ENCODE measurements around the gene HOXA6. TPM values are rescaled to one million over a fixed set of nuclear protein-coding genes. Genes with fewer than 3 reads are reported as not detected.

HOXA6 gene
- total RNA-seq, 1 donor from 2014 or later = not detected

GRCh38 chr7:27165996-27166530 is 18.5 kb upstream of the HOXA6 start:
- H3K4me1 Mint-ChIP-seq (ENCODE audit: unreplicated experiment) = peaks cover 38% of the 10 kb centered on the region
- no peak overlapping the region for H3K4me3 Mint-ChIP-seq (ENCODE audit: unreplicated experiment)
- H3K9me3 Mint-ChIP-seq (ENCODE audit: unreplicated experiment) = no peaks in the 10 kb centered on the region
- H3K27ac Mint-ChIP-seq (ENCODE audit: unreplicated experiment) = no peak overlapping the region
- H3K36me3 Mint-ChIP-seq (ENCODE audit: low read depth, unreplicated experiment) = peaks cover 4% of the 10 kb centered on the region
- DNase-seq (ENCODE audit: low spot score) = no peak
- H3K27me3 Mint-ChIP-seq (ENCODE audit: unreplicated experiment) = peaks cover 31% of the 10 kb centered on the region
- TF ChIP-seq CTCF (IDR thresholded peaks at IDR 0.05; ENCODE audit: unreplicated experiment) = no peak

GRCh38 chr7:27165089-27165995 is 17.8 kb upstream of the HOXA6 start, which contains the start of gene HOXA9:
TSS of gene HOXA9 (minus strand) at chr7:27165537. CDS start at chr7:27165457, 80 bp downstream.
- H3K36me3 Mint-ChIP-seq (ENCODE audit: low read depth, unreplicated experiment) = peaks cover 4% of the 10 kb centered on the region
- no peak for DNase-seq (ENCODE audit: low spot score)
- peaks cover 33% of the 10 kb centered on the region for H3K27me3 Mint-ChIP-seq (ENCODE audit: unreplicated experiment)
- H3K9me3 Mint-ChIP-seq (ENCODE audit: unreplicated experiment) = no peaks in the 10 kb centered on the region
- TF ChIP-seq CTCF (IDR thresholded peaks at IDR 0.05; ENCODE audit: unreplicated experiment) = no peak
- H3K4me1 Mint-ChIP-seq (ENCODE audit: unreplicated experiment) = peaks cover 34% of the 10 kb centered on the region
- H3K27ac Mint-ChIP-seq (ENCODE audit: unreplicated experiment) = no peak within 1 kb of the TSS
- peak within 1 kb of the TSS; percentile 77 for H3K4me3 Mint-ChIP-seq (ENCODE audit: unreplicated experiment)

- peaks cover 4% of the 10 kb centered on the region for H3K36me3 Mint-ChIP-seq (ENCODE audit: low read depth, unreplicated experiment)
- no peaks in the 10 kb centered on the region for H3K9me3 Mint-ChIP-seq (ENCODE audit: unreplicated experiment)
- no peak overlapping the region for H3K4me3 Mint-ChIP-seq (ENCODE audit: unreplicated experiment)
- peaks cover 33% of the 10 kb centered on the region for H3K27me3 Mint-ChIP-seq (ENCODE audit: unreplicated experiment)
- peak; percentile 60 for DNase-seq (ENCODE audit: low spot score)
- H3K4me1 Mint-ChIP-seq (ENCODE audit: unreplicated experiment) = peaks cover 31% of the 10 kb centered on the region
- H3K27ac Mint-ChIP-seq (ENCODE audit: unreplicated experiment) = no peak overlapping the region
- no peak for TF ChIP-seq CTCF (IDR thresholded peaks at IDR 0.05; ENCODE audit: unreplicated experiment)
Measured at GRCh38 chr7:27164367-27165088, 17.0 kb upstream of the HOXA6 start.

- no peak overlapping the region for H3K4me3 Mint-ChIP-seq (ENCODE audit: unreplicated experiment)
- peaks cover 4% of the 10 kb centered on the region for H3K36me3 Mint-ChIP-seq (ENCODE audit: low read depth, unreplicated experiment)
- H3K9me3 Mint-ChIP-seq (ENCODE audit: unreplicated experiment) = no peaks in the 10 kb centered on the region
- H3K4me1 Mint-ChIP-seq (ENCODE audit: unreplicated experiment) = peaks cover 31% of the 10 kb centered on the region
- no peak for TF ChIP-seq CTCF (IDR thresholded peaks at IDR 0.05; ENCODE audit: unreplicated experiment)
- H3K27me3 Mint-ChIP-seq (ENCODE audit: unreplicated experiment) = peaks cover 36% of the 10 kb centered on the region
- no peak for DNase-seq (ENCODE audit: low spot score)
- no peak overlapping the region for H3K27ac Mint-ChIP-seq (ENCODE audit: unreplicated experiment)
Measured at GRCh38 chr7:27164045-27164366, 16.4 kb upstream of the HOXA6 start.

All from endothelial cell (in vitro differentiated cells).